ENCODE results near the gene UBA6. TPM values are rescaled to one million over a fixed set of nuclear protein-coding genes. Genes with fewer than 3 reads are reported as not detected.
"Not testable (repeated sequence)": the region's sequence is repeated elsewhere in the genome, so short reads cannot be mapped to it uniquely, and the experiment has no call there.

UBA6 gene
- total RNA-seq, 1 experiment from 2014 or later: 72.2 TPM

- Mint-ChIP-seq H3K27ac (no peak overlapping the region), H3K27me3 (ENCODE audit: low read depth) (no peaks in the 10 kb centered on the region; the same call in 1 of the 2 replicates), H3K4me3 (no peak overlapping the region), H3K4me1 (no peaks in the 10 kb centered on the region), H3K36me3 (ENCODE audit: insufficient read depth in 1 of 3, low read depth in 3 of 3) (peaks cover 0 to 4% (median 1%) of the 10 kb centered on the region in 3 experiments; a peak in 2 of 7 replicates), H3K9me3 (peaks cover 0 to 2% of the 10 kb centered on the region in 2 experiments; a peak in 2 of 5 replicates)
- no peak overlapping the region for H2BK15ac ChIP-seq (ENCODE audit: low read depth, low read length)
- H2BK20ac ChIP-seq (ENCODE audit: low read depth, low read length, poor library complexity, severe bottlenecking): no peak overlapping the region
- no peaks in the 10 kb centered on the region for H3K4me1 ChIP-seq (ENCODE audit: insufficient read depth, low read length)
- H2BK120ac ChIP-seq (ENCODE audit: low read depth, low read length, poor library complexity, severe bottlenecking): no peak overlapping the region
- no peak overlapping the region for H3T11ph ChIP-seq (ENCODE audit: low read length)
- no peak overlapping the region for H2AK5ac ChIP-seq (ENCODE audit: insufficient read length, low read length)
- no peaks in the 10 kb centered on the region for H3K9me3 ChIP-seq (ENCODE audit: control insufficient read depth, low read depth, low read length)
- TF ChIP-seq CTCF (conservative IDR thresholded peaks at IDR 0.05): no peak
- no peak overlapping the region for H3K4ac ChIP-seq (ENCODE audit: low read depth, low read length)
- no peak overlapping the region for H3K56ac ChIP-seq (ENCODE audit: insufficient read length, low read depth, low read length)
- no peak overlapping the region for H2AFZ ChIP-seq (ENCODE audit: low read length)
- H3K79me1 ChIP-seq (ENCODE audit: insufficient read depth, low read depth, low read length, poor library complexity, severe bottlenecking): no peaks in the 10 kb centered on the region
- no peak overlapping the region for H3K9ac ChIP-seq (ENCODE audit: extremely low read depth, insufficient read length, low read length)
- H3K14ac ChIP-seq (ENCODE audit: insufficient read depth, low read length): no peak overlapping the region
- no peaks in the 10 kb centered on the region for H3K27me3 ChIP-seq (ENCODE audit: insufficient read depth, low read length)
- no peaks in the 10 kb centered on the region for H3K23me2 ChIP-seq (ENCODE audit: insufficient read length, low read depth, low read length, poor library complexity, severe bottlenecking)
- H3K23ac ChIP-seq (ENCODE audit: insufficient read length, low read depth, low read length): no peak overlapping the region
- H4K8ac ChIP-seq (replicated peaks; ENCODE audit: insufficient read length, low read depth, low read length): no peak overlapping the region
- H3K27ac ChIP-seq (ENCODE audit: insufficient read length, low read depth, low read length): no peak overlapping the region
- no peak for DNase-seq
- no peak overlapping the region for H2BK5ac ChIP-seq (ENCODE audit: insufficient read length, low read length)
- H3K18ac ChIP-seq (ENCODE audit: insufficient read length, low read depth, low read length): no peak overlapping the region
- no peaks in the 10 kb centered on the region for H3K79me2 ChIP-seq (ENCODE audit: insufficient read depth, low read length)
- no peak overlapping the region for H4K91ac ChIP-seq (ENCODE audit: insufficient read length, low read depth, low read length)
- no peak overlapping the region for H2BK12ac ChIP-seq (ENCODE audit: insufficient read length, low read depth, low read length)
- H4K5ac ChIP-seq (ENCODE audit: insufficient read length, low read depth, low read length): no peak overlapping the region
- H3K4me2 ChIP-seq (ENCODE audit: insufficient read depth, insufficient read length, low read length): no peak overlapping the region
- H4K20me1 ChIP-seq (ENCODE audit: control insufficient read depth, insufficient read depth, insufficient read length): no peaks in the 10 kb centered on the region
Measured at GRCh38 chr4:67735325-67735724, 34.4 kb upstream of the UBA6 start.

DNA sequence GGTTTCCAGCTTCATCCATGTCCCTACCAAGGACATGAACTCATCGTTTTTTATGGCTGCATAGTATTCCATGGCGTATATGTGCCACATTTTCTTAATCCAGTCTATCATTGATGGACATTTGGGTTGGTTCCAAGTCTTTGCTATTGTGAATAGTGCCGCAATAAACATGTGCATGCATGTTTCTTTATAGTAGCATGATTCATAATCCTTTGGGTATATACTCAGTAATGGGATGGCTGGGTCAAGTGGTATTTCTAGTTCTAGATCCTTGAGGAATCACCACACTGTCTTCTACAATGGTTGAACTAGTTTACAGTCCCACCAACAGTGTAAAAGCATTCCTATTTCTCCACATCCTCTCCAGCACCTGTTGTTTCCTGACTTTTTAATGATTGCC lies 29.6 kb upstream of the UBA6 start:
- not testable (repeated sequence) for H3K79me2 ChIP-seq (ENCODE audit: insufficient read depth, low read length); H2BK120ac ChIP-seq (ENCODE audit: low read depth, low read length, poor library complexity, severe bottlenecking); H3K27ac Mint-ChIP-seq; H3K23ac ChIP-seq (ENCODE audit: insufficient read length, low read depth, low read length); H3K36me3 Mint-ChIP-seq (ENCODE audit: insufficient read depth in 1 of 3, low read depth in 3 of 3); H2AFZ ChIP-seq (ENCODE audit: low read length); H3K79me1 ChIP-seq (ENCODE audit: insufficient read depth, low read depth, low read length, poor library complexity, severe bottlenecking); H4K20me1 ChIP-seq (ENCODE audit: control insufficient read depth, insufficient read depth, insufficient read length); H3K56ac ChIP-seq (ENCODE audit: insufficient read length, low read depth, low read length); H3K9me3 ChIP-seq (ENCODE audit: control insufficient read depth, low read depth, low read length); H2AK5ac ChIP-seq (ENCODE audit: insufficient read length, low read length); H3K4ac ChIP-seq (ENCODE audit: low read depth, low read length); H3K18ac ChIP-seq (ENCODE audit: insufficient read length, low read depth, low read length); H4K5ac ChIP-seq (ENCODE audit: insufficient read length, low read depth, low read length); H3K4me2 ChIP-seq (ENCODE audit: insufficient read depth, insufficient read length, low read length); H3K9me3 Mint-ChIP-seq; H3K14ac ChIP-seq (ENCODE audit: insufficient read depth, low read length); H3K4me1 ChIP-seq (ENCODE audit: insufficient read depth, low read length); H3K27me3 ChIP-seq (ENCODE audit: insufficient read depth, low read length); H2BK12ac ChIP-seq (ENCODE audit: insufficient read length, low read depth, low read length); H3K27ac ChIP-seq (ENCODE audit: insufficient read length, low read depth, low read length); H2BK15ac ChIP-seq (ENCODE audit: low read depth, low read length); DNase-seq; H3K4me3 Mint-ChIP-seq; H3T11ph ChIP-seq (ENCODE audit: low read length); H3K27me3 Mint-ChIP-seq (ENCODE audit: low read depth); H3K9ac ChIP-seq (ENCODE audit: extremely low read depth, insufficient read length, low read length); H2BK20ac ChIP-seq (ENCODE audit: low read depth, low read length, poor library complexity, severe bottlenecking); H3K4me1 Mint-ChIP-seq; H4K91ac ChIP-seq (ENCODE audit: insufficient read length, low read depth, low read length); H3K23me2 ChIP-seq (ENCODE audit: insufficient read length, low read depth, low read length, poor library complexity, severe bottlenecking); H2BK5ac ChIP-seq (ENCODE audit: insufficient read length, low read length); H4K8ac ChIP-seq (replicated peaks; ENCODE audit: insufficient read length, low read depth, low read length)
- no CpG with 5 or more reads among the region's 3 CpGs for WGBS (ENCODE audit: extremely low coverage, insufficient read length, low lambda C conversion rate)

Measured in H9 (cell line).